Measurements from ENCODE around the gene MPP3.
"Not testable (repeated sequence)": the region's sequence is repeated elsewhere in the genome, so short reads cannot be mapped to it uniquely, and the experiment has no call there.

The MPP3 gene

DNA sequence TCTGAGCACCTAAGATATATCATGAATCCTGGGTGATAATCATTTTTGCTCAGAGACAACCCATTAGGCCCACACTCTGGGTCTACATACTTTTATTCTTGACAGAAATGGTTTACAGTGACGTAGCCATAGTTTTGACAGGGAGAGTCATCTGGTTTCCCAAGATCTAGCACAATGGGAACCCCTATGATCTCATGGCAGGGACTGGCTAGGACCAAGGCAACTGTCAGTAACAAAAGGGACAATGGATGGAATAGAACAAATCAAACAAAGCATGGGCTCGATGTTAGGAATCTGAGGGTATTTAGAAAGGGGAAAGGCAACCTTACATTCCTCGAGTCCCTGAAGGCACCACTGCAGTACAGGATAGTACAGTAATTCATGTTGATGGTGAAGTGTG lies 32.2 kb downstream of the MPP3 start:
- no peak for DNase-seq

DNA sequence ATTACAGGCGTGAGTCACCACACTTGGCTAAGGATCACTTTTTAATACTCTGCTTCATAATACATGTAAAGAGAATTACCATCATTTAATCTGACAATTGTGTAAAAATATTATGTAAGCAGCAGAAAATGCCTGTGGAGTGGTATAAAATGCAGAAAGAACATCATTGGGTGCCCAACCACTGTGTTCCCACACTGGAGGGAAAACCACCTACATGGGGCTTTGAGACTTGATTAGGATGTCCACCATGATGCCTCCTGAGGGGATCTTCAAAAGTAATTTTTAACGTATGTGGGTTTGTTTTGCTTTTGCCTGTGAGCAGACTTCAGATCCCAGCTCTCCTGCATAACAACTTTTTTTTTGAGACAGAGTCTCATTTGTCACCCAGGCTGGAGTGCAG lies 33.9 kb downstream of the MPP3 start:
- no peak for DNase-seq

DNA sequence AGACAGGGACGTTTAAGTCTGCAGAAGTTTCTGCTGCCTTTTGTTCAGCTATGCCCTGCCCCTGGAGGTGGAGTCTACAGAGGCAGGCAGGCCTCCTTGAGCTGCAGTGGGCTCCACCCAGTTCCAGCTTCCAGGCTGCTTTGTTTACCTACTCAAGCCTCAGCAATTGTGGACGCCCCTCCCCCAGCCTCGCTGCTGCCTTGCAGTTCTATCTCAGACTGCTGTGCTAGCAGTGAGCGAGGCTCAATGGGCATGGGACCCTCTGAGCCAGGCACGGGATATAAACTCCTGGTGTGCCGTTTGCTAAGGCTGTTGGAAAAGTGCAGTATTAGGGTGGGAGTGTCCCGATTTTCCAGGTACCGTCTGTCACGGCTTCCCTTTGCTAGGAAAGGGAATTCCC lies 34.9 kb downstream of the MPP3 start:
- DNase-seq: not testable (repeated sequence)

DNA sequence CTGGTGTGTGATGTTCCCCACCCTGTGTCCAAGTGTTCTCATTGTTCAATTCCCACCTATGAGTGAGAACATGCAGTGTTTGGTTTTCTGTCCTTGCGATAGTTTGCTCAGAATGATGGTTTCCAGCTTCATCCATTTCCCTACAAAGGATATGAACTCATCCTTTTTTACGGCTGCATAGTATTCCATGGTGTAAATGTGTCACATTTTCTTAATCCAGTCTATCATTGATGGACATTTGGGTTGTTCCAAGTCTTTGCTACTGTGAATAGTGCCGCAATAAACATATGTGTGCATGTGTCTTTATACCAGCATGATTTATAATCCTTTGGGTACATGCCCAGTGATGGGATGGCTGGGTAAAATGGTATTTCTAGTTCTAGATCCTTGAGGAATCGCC lies 40.3 kb downstream of the MPP3 start:
- DNase-seq: not testable (repeated sequence)

DNA sequence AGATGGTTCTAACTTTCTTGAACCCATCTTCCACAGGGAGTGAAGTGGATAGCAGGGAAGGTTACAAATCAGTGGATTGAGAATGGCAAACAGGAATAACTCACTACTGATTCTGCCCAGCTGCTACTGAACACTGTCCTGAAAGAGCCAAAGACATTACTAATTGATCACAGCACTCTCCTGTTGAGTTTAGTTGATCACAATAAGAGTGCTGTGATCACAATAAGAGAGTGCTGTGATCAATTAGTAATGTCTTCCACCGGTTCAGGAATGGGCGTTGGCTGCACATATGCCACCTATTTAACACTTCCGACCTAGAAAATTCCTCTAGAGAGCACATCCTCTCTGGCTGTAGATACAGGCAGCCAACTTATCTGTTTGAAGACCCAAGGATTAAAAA lies 41.4 kb downstream of the MPP3 start:
- DNase-seq: peak; percentile 87

DNA sequence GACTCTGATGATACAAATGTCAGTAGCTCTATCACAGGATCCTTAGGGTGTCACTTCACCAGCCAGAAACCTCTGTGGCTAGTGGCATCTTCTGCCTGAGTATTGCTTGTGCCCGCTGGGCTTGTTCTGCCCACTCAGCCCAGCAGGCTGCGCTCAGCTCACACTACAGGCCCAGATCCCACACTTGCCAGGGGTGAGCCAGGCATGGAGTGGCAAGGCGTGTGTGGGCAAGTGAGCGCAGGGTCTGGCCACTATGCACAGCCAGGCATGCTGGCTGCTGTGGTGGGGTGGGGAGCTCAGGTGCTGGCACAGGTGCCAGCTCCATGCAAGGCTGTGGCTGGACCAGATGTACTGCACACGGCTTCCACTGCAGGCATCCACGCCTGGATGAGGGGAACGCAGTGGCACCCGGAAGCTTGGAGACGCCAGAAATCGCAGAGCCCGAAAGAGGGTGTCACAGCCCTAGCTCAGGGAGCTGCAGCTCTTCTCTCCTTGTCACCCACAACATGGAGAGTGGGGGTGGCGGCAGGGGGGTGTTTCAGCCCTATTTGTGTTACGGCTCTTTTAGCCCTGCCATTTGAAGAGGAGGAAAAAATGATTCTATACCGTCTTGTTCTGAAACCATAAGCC lies 42.5 kb downstream of the MPP3 start:
- DNase-seq: no peak

DNA sequence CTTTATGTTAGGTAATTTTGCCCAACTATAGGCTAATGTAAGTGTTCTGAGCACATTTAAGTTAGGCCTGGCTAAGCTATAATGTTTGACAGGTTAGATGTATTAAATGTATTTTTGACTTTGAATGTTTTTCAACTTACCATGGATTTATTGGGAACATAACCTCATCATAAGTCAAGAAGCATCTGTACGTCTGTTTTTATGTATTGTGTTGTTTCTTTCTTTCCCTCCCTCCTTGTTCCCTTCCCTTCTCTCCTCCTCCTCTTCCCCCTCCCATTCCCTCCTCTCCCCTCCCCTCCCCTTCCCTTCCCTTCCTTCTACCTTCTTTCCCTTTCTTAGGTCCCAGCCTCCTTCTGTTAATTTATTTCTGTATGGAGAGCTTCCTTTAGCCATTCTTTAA lies 43.5 kb downstream of the MPP3 start:
- no peak for DNase-seq

DNA sequence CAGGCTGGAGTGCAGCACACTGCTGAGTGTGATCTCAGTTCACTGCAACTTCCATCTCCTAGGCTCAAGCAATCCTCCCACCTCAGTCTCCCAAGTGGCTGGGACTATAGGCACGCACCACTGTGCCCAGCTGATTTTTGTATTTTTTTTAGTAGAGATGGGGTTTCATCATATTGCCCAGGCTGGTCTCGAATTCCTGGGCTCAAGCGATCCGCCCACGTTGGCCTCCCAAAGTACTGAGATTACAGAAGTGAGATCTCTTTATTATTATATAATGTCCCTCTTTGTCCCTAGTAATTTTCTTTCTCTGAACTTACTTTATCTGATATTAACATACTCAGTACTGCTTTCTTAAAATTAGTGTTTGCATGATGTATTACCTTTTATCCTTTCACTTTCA lies 44.4 kb downstream of the MPP3 start:
- no peak for DNase-seq

DNA sequence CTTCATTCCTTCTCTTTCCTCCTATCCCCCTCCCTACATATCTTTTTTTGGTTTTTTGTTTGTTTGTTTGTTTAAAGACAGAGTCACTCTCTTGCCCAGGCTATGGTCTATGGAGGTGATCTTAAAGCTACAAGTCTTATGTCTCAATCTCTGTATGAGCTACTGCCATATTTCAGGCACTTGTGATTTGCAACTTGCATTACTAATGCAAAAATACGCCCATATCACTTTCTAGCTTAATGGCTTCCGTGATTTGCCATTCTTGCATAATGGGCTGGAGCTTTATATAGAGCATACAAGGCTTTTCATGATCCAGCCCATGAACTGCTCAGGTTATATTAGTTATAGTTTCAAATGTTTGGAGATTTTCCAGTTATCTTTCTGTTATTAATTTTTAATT lies 45.2 kb downstream of the MPP3 start:
- no peak for DNase-seq

DNA sequence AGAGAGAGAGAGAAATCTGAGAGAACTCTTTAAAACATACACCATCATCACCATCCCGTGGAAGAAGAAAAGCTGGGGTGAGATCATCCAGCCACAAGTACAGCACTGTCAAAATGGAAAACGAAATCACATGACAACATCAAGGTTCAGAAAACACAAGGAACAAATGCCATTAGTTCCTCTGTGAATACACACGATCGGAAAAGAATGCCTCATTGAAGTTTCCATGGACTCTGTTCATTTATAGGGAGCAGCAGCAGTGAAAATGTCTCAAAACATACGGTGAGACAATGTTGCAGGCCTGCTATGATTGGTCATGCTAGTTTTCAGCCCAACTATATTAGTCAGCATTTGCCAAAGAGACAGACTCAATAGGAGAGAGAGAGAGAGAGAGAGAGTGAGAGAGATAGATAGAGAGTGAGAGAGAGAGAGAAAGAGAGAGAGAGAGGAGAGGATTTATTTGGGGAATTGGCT lies 48.3 kb downstream of the MPP3 start:
- no peak for DNase-seq

DNA sequence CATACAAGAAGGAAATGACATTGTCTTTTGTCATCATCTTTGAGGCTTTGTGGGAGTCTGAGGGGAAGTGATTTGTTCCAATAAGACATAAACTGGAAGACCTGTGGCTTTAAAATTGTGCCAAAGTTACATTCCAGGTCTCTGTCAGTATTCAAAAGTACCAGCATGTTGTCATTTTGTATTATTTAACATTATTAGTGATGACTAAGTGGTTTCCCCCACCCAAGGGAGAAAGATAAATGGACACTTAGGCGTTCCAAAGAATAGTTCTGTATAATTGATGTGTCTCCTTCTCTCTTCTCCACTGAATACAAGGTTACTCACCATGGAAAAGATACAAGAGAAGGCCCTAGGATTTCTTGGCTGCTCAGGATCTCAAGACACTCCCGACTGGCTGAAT lies 48.9 kb downstream of the MPP3 start:
- DNase-seq: no peak

DNA sequence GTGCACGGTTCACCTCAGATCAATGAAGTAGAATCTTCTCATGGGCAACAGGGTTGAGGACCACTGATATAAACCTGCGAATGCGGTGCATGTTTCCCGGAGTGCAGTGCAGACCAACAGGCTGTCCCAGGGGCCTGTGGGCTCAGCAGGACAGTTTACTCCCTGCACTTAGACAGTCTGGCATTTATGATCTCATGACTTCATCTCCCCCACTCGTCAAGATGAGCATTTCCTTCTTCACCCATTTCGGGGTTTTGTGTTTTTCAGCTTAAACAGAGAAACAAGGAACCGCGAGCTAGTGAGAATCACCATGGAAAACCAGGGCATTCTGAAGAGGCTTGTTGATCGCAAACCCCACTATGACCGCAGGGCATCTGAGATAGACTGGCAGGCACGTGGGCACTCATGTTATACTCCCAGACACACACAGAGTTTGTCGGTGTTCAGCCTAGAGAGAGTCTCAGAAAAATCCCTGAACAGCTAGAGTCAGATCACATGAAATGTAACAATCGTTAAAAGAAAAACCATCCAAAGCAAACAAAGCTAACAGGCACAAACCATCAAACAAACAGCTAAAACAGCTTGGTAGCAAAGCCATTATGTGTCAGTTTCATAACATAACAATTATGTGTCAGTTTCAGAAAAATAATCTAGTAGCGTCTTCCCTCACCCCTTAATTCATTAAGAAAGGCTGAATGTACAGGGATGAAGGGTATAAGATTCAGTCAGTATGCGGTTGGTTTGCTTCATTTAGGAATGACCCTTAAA lies 49.8 kb downstream of the MPP3 start:
- DNase-seq: no peak

DNA sequence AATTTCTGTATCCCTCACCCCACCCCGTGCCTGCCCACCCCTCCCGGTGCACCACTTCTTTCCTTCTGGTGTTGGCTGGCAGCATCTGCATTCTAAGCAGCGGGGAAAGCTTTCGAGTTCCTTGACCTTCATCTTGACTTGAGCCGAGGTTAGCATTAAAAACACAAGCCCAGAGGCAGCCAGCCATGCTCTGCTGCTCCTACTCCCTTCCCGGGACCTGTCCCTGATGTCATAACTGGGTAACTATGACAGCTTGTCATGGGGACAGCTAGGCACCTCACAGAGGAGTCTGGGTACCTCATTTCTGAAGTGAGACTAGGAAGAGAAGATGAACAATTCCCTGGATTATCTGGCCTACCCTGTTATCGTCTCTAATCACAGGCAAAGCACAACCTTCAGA lies 52.8 kb downstream of the MPP3 start, which contains the start of gene CFAP97D1:
Gene CFAP97D1 (plus strand): TSS at position 301 of the 400 bp plus-strand sequence. CDS start 28 bp downstream, at position 329.
- no peak for DNase-seq

DNA sequence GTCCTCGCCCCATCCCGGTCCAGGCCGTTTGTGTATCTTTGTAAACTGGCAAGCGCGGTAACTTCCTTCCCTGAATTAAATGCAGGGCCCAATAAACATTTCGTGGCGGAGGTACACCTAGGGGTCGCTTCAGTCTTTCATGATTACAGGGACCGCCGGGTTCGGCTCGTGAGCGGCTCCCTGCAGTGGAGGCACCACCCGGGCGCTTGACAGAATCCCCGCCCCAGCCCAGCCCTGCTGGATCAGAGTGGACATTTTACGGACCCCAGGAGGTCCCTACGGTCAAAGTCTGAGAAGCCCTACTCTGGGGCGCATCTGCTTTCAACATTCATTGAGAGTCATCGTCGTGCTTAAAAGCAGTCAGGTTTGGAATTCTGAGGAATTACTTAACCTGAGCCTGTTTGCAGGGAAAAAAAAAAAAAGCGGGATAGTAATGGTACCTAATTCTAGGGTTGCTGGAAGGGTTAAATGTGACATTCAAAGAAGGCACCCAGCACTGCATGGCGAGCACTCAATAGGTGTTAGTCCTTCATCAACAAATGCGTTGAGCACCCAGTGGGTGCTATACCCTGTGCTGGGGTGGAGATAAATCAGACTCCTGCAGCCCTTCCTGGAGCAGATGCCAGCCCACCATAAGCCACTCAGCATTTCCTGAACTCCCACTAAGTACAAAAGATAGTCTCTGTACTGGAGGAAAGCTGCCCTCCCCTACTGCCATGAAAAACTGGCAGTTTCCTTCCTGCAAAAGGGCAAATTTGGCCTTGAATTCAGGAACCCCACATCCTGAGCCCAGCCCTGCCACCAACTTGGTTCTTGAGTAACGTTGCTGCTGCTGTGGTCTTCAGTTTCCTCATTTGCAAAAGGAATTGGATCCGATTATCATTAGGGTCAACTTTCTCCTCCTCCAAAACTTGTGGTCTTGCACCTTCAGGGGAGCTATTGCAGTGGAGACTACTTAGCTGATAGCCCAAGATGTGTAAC lies 53.5 kb downstream of the MPP3 start:
- no peak for DNase-seq

DNA sequence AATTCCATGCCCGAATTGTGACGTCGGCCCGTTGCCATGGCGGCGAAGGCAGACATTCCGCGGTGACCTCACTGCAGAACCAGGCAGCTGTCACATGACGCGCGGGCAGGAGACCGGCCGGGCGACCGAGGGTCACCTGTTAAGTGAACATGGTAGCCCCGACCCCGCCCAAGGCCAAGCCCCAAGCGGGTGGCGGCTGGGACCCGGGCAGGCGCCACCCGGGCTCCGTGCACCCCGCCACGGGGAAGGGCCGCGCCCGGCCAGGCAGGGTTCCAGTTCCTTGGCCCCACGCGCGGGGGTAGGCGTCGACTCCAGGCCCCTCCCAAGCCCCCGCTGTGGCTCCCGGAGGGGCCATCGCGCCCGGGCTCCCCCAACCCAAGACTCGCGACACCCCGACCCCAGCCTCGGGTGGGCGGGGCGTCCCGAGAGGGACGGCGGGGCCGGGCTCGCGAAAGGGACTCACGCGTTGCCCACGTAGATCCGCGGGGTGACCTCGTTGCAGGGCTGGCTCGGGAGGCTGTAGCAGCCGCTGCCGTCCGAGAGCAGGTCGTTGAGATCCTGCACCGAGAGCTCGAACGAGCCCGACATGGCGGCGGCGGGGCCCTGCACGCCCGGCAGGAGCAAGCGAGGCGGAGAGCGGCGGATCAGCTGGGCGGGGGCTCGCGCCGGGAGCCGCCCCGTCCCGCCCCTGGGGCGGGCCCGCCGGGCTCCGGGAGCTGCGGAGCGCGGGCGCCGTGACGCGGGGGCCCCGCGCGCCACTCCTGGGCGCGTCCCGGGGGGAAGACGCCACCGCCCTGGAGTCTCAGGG lies 54.4 kb downstream of the MPP3 start, which contains the start of gene DUSP3:
Gene DUSP3 (minus strand): TSS at position 641 of the 808 bp plus-strand sequence. CDS start 53 bp downstream, at position 588.
- peak; percentile 60 for DNase-seq

DNA sequence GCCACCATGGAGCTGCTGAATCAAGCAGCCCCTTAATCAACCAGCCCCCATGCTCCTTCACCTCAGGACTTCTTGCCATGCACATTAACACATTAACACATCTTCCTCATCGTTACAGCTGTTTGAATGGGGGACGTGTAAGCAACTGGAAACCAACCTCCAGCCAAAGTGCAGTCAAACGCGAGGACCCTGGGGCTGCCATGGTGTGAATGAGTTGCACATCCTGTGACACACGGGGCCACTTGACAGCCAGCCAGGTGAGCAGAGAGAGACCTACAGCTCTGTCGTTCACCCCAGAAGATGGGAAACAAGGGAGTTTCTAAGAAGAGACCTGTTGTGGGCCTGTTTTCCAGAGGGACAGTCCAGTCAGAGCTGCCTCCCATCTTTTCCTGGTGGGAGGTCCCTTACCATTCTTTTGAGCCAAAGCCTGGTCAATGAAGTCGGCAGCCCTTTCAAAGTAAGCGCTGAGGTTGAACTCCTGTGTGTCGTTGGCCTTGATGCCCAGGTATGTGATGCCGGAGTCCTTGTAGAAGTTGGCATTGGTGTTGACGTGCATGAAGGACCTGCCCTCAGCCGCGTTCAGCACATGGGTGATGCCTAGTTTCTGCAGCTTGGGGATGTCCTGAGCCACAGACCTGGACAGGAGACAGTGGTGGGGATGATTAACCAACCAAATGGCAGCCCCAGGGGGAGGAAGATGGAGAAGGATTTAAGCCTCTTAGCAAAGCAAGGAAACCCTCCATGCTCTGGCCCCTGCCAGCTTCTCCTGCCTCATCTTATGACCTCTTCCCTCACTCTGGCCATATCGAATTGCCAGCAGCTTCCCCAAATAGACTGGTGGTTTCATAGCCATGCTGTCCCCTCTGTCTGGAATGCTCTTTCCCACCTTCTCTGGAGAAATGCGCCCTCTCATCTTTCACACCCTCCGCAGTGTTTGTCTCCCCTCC lies 58.4 kb downstream of the MPP3 start:
- DNase-seq: no peak

DNA sequence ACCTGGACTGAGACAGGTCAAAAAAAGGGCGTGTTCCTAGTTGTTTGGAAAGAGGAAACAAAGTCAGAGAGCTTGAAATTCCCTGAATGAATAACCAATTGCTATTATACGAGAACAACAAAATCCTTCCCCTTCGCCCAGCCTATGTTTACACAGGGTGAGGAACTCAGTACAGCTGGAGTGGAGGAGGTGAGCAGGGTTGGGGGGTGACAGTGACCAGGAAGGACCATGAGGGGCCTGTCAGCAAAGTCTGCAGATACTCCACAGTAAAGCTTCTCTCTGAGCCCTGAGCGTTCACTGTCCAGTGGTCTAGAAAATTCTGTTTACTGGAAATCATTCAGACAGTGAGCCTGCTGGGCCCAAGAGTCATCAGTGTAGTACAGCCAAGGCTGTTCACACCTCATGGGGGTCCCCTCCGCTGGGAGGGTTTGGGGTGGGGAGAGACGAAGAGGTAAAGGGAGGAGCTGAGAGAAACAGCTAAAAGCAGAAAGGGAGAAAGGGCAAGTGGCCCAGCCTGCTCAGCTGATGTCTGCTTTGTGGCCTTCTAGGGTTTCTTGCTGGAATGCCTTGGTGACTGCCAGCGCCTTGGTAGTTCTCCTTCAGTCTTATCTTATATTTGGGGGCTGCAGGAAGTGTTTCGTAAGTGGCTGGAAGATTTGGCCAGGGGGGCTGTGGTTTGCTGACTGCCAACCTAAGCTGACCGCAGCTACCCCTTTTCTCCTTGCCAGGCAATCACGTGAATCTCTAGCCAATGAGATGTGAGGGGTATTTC lies 59.9 kb downstream of the MPP3 start:
- DNase-seq: no peak

DNA sequence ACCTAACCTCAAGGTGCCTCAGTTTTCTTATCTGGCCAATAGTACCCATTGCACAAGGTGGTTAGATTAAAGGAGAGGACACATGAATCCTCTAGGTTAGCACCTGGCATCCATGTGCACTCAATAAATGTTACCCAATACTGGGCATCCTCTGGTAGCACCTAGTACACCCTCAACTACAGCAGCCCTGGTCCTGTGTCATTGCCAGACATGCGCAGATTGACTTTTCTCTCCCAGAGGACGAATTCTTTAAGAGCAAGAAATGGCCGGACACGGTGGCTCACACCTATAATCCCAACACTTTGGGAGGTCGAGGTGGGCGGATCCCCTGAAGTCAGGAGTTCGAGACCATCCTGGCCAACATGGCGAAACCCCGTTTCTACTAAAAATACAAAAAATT lies 61.5 kb downstream of the MPP3 start:
- no peak for DNase-seq

DNA sequence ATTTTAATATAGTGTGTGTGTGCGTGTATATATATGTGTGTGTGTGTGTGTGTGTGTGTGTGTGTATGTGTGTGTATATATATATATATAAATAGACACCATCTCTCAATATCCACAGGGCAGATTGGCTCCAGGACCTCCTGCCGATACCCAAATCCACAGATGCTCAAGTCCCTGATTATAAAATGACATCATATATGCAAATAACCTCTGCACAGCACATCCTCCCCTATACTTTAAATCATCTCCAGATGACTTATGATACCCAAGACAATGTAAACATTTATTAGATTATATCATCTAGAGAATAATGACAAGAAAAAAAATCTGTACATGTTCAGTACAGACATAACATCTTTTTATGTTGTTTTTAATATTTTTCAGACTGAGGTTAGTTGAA lies 62.0 kb downstream of the MPP3 start:
- DNase-seq: no peak

DNA sequence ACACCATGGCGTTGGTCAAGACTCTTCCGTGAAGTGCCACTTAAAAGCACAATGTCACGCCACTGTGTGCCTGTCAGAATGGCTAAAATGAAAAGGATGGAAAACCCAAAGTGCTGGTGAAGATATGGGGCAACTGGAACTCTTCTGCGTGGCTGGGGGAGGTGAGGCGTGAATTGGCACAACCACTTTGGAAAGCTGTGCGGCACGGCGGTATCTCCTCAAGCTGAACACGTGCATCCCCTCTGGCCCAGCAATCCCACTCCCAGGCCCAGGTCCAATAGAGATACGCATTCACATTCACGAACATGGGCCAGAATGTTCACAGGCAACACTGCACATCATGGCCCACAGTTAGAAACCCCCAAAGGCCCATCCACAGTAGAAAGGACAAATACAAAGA lies 63.1 kb downstream of the MPP3 start:
- no peak for DNase-seq

All from NCI-H446 treated with DMSO at 0.1 percent for 48 hours (cell line).